Astrocyte (in vitro differentiated cells and primary cell): ENCODE data around the gene IL36A. TPM values are rescaled to one million over a fixed set of nuclear protein-coding genes. Genes with fewer than 3 reads are reported as not detected.

Source experiments
- DNase-seq: peaks from one replicate; pipeline ENCODE4 v3.0.0-alpha.2; 2010; ENCODE audit warnings: low read depth
- FAIRE-seq: peaks from 2 replicates; lab custom pipeline; 2011; peaks lifted over from hg19 to GRCh38; lab: Jason Lieb, UNC
- H2AFZ ChIP-seq: 2 replicates; pipeline ENCODE4 v1.6.0; 2012; ENCODE audit warnings: low read depth, low read length, inconsistent platforms
- H3K27ac ChIP-seq: 2 replicates; pipeline ENCODE4 v1.5.1; 2011; ENCODE audit warnings: low read depth, low read length, inconsistent platforms
- H3K27me3 ChIP-seq: 2 replicates; pipeline ENCODE4 v1.6.0; 2011; ENCODE audit warnings: low read length, inconsistent platforms; ENCODE audit not compliant: insufficient read depth
- H3K36me3 ChIP-seq: 2 replicates; pipeline ENCODE4 v1.5.1; 2011; ENCODE audit warnings: low read length, inconsistent platforms; ENCODE audit not compliant: insufficient read depth
- H3K4me1 ChIP-seq: 2 replicates; pipeline ENCODE4 v1.5.1; 2011; ENCODE audit warnings: low read length, inconsistent platforms; ENCODE audit not compliant: insufficient read depth
- H3K4me2 ChIP-seq: 2 replicates; pipeline ENCODE4 v1.6.0; 2012; ENCODE audit warnings: low read length, inconsistent platforms
- H3K4me3 ChIP-seq: 2 replicates; pipeline ENCODE4 v1.5.1; 2011; ENCODE audit warnings: low read depth, mild to moderate bottlenecking, low read length, inconsistent platforms; ENCODE audit not compliant: insufficient read depth
- H3K79me2 ChIP-seq: 2 replicates; pipeline ENCODE4 v1.6.0; 2012; ENCODE audit warnings: mild to moderate bottlenecking, low read length, inconsistent platforms; ENCODE audit not compliant: insufficient read depth
- H3K9ac ChIP-seq: 2 replicates; pipeline ENCODE4 v1.6.0; 2012; ENCODE audit warnings: mild to moderate bottlenecking, low read length, inconsistent platforms
- H3K9me3 ChIP-seq: 2 replicates; pipeline ENCODE4 v1.5.1; 2012; ENCODE audit warnings: low read depth, mild to moderate bottlenecking, low read length, inconsistent platforms; ENCODE audit not compliant: insufficient read depth
- H4K20me1 ChIP-seq: 2 replicates; pipeline ENCODE4 v1.6.0; 2012; ENCODE audit warnings: low read length, inconsistent platforms; ENCODE audit not compliant: insufficient read depth
- H3K27ac Mint-ChIP-seq: one replicate; pipeline ENCODE4 v1.8.0; 2021; ENCODE audit warnings: mild to moderate bottlenecking, mixed read lengths; ENCODE audit not compliant: unreplicated experiment
- H3K27me3 Mint-ChIP-seq: one replicate; pipeline ENCODE4 v1.8.0; 2021; ENCODE audit warnings: low read depth, mixed read lengths; ENCODE audit not compliant: unreplicated experiment
- H3K36me3 Mint-ChIP-seq: one replicate; pipeline ENCODE4 v1.8.0; 2021; ENCODE audit warnings: low read depth, mixed read lengths; ENCODE audit not compliant: unreplicated experiment
- H3K4me1 Mint-ChIP-seq: one replicate; pipeline ENCODE4 v1.8.0; 2021; ENCODE audit warnings: low read depth, mixed read lengths; ENCODE audit not compliant: unreplicated experiment
- H3K4me3 Mint-ChIP-seq: one replicate; pipeline ENCODE4 v1.8.0; 2021; ENCODE audit warnings: mild to moderate bottlenecking, moderate library complexity, mixed read lengths; ENCODE audit not compliant: unreplicated experiment
- H3K9me3 Mint-ChIP-seq: one replicate; pipeline ENCODE4 v1.8.0; 2021; ENCODE audit warnings: mild to moderate bottlenecking, mixed read lengths; ENCODE audit not compliant: unreplicated experiment
- CTCF ChIP-seq: IDR thresholded peaks from 2 replicates; pipeline ENCODE4 v1.5.1; 2011; ENCODE audit warnings: low read depth, mild to moderate bottlenecking, inconsistent platforms, low read length, moderate library complexity; ENCODE audit not compliant: insufficient read depth
- EZH2 ChIP-seq: IDR thresholded peaks from 2 replicates; pipeline ENCODE4 v1.6.1; 2012; ENCODE audit warnings: mild to moderate bottlenecking, low read length, inconsistent platforms; ENCODE audit not compliant: insufficient read depth
- total RNA-seq: library from RNA; stranded (reverse); gene quantifications from 2 replicates; pipeline ENCODE4 v1.2.1, GENCODE V29; 2021

The IL36A gene
- total RNA-seq, 1 donor from 2014 or later: not detected

- peaks cover 5% of the 10 kb centered on the region for H3K27me3 ChIP-seq
- no peaks in the 10 kb centered on the region for H3K4me1 ChIP-seq
- no peak within 1 kb of the TSS for H3K27ac ChIP-seq
- no peaks in the 10 kb centered on the region for H4K20me1 ChIP-seq
- H3K4me1 Mint-ChIP-seq: no peaks in the 10 kb centered on the region
- TF ChIP-seq EZH2 (no peak), CTCF (no peak)
- no peak for DNase-seq
- H3K9ac ChIP-seq: no peak within 1 kb of the TSS
- H3K36me3 ChIP-seq: no peaks in the 10 kb centered on the region
- H3K9me3 ChIP-seq: no peaks in the 10 kb centered on the region
- H3K9me3 Mint-ChIP-seq: peaks cover 23% of the 10 kb centered on the region
- H2AFZ ChIP-seq: no peak within 1 kb of the TSS
- H3K27ac Mint-ChIP-seq: no peak within 1 kb of the TSS
- no peaks in the 10 kb centered on the region for H3K79me2 ChIP-seq
- FAIRE-seq: no peak
- no peak within 1 kb of the TSS for H3K4me2 ChIP-seq
- H3K27me3 Mint-ChIP-seq: peaks cover 30% of the 10 kb centered on the region
- H3K4me3 ChIP-seq: no peak within 1 kb of the TSS
- H3K36me3 Mint-ChIP-seq: no peaks in the 10 kb centered on the region
- no peak within 1 kb of the TSS for H3K4me3 Mint-ChIP-seq
Observed at GRCh38 chr2:113052396-113052917, 47.2 kb downstream of the IL36A start, which contains the start of gene IL36B. Gene IL36B, minus strand, starts transcription at chr2:113052867.

GRCh38 chr2:113053666-113054065 is 48.4 kb downstream of the IL36A start:
- Histone ChIP-seq H3K4me3 (no peak overlapping the region), H3K79me2 (no peaks in the 10 kb centered on the region), H3K9me3 (no peaks in the 10 kb centered on the region), H3K9ac (no peak overlapping the region), H3K27me3 (peaks cover 5% of the 10 kb centered on the region), H4K20me1 (no peaks in the 10 kb centered on the region), H3K4me2 (no peak overlapping the region), H2AFZ (no peak overlapping the region), H3K4me1 (no peaks in the 10 kb centered on the region), H3K36me3 (no peaks in the 10 kb centered on the region), H3K27ac (no peak overlapping the region)
- H3K9me3 Mint-ChIP-seq: peaks cover 23% of the 10 kb centered on the region
- H3K4me3 Mint-ChIP-seq: no peak overlapping the region
- no peaks in the 10 kb centered on the region for H3K36me3 Mint-ChIP-seq
- H3K27ac Mint-ChIP-seq: no peak overlapping the region
- peaks cover 33% of the 10 kb centered on the region for H3K27me3 Mint-ChIP-seq
- TF ChIP-seq CTCF (no peak), EZH2 (no peak)
- no peak for DNase-seq
- no peak for FAIRE-seq
- no peaks in the 10 kb centered on the region for H3K4me1 Mint-ChIP-seq

DNA sequence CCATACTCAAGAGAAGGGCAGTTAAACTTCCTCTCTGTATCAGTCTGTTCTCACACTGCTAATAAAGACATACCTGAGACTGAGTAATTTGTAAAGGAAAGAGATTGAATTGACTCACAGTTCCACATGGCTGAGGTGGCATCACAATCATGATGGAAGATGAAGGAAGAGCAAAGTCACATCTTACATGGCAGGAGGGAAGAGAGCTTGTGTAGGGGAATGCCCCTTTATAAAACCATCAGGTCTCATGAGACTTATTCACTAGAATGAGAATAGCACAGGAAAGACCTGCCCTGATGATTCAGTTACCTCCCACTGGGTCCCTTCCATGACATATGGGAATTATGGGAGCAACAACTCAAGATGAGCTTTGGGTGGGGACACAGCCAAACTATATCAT is 48.8 kb downstream of the IL36A start:
- peaks cover 5% of the 10 kb centered on the region for H3K27me3 ChIP-seq
- H3K36me3 ChIP-seq: no peaks in the 10 kb centered on the region
- H3K9me3 ChIP-seq: no peaks in the 10 kb centered on the region
- no peaks in the 10 kb centered on the region for H3K36me3 Mint-ChIP-seq
- peaks cover 33% of the 10 kb centered on the region for H3K27me3 Mint-ChIP-seq
- no peaks in the 10 kb centered on the region for H3K79me2 ChIP-seq
- no peak overlapping the region for H2AFZ ChIP-seq
- H3K4me1 Mint-ChIP-seq: no peaks in the 10 kb centered on the region
- H3K4me1 ChIP-seq: no peaks in the 10 kb centered on the region
- no peak for DNase-seq
- H3K4me3 Mint-ChIP-seq: no peak overlapping the region
- H4K20me1 ChIP-seq: no peaks in the 10 kb centered on the region
- TF ChIP-seq CTCF (no peak), EZH2 (no peak)
- no peak overlapping the region for H3K4me3 ChIP-seq
- H3K4me2 ChIP-seq: no peak overlapping the region
- H3K9ac ChIP-seq: no peak overlapping the region
- H3K27ac Mint-ChIP-seq: no peak overlapping the region
- FAIRE-seq: no peak
- no peak overlapping the region for H3K27ac ChIP-seq
- H3K9me3 Mint-ChIP-seq: peaks cover 23% of the 10 kb centered on the region
